Effector CD8-positive, alpha-beta T cell (primary cell): ENCODE results near the gene LASP1.

ENCODE experiments used
- DNase-seq: peaks from one replicate; lab custom pipeline; 2025; lab: John Stamatoyannopoulos, UW

Gene LASP1

DNA sequence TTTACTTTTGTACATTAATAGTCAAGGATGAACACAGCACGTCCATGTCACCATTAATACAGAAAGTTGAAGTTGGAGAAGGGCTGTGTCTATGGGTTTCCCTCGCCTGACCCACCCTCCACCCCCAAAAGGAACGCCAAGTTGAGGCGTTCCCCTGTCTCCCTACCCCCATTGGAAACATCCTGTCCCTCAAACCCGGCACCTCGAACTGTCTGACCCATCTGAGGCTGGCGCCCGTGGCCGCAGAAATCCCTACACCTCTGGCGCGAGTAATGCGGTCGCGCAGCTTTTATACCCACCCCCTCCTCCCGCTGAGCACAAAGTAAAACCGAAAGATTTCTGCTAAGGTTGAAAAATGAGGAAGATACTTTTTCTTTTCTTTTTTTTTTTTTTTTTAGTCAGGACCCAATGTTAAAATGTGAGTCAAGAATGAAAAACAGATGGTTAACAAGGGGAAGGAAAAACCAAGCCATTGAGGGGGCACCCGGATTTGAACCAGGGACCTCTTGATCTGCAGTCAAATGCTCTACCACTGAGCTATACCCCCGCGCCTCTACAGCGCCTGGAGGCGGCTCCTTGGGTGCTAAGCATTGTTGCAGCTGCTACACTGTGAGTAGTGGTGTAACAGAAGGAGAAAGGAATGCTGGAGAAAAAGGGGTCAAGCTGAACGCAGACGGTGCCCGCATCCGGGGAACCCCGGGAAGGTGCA is 887 bp upstream of the LASP1 start:
- DNase-seq = peak; percentile 75

DNA sequence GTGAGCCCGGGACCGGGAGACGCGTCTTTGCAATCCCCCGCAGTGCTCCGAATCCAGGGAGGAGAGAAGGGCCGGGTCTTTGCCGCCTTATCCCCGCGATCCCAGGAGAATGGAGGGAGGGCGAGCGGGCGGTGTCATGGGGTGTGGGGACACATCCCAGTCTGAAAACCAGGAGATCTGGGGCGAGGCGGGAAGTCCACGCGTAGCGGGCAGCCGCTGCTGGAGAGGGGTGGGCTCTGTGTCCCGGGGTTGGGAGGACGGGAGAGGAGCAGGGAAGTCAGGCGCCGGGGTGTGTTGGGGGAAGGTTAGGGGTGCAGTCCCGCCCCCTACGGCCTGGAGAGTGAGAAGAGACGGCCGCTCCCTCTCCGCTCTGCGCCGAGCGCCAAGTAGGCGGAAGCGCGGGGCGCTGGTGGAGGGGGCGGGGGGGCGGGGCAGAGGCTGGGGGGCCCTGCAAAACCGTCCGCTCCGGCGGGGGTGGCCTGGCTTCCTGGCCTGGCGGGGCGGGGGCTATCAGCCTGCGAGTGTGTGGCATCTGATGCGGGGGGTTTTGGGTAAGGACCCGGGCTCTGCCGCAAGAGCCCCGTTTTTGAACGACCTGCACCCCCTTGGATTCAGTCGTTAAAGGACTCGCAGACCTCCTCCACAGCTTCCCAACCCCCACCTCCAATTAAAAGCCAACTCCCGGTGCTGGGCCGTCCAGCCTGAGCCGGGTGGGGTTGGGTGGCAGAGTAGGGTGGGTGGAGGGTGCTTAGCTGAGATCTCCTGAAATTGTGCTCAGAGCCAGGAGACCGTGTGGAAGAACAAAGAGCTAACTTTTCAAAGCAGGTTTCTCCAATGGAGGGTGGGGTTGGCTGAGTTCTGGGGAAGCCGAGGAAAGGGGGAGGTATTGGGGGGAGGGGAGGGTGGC is 654 bp downstream of the LASP1 start:
- peak; percentile 54 for DNase-seq

GRCh38 chr17:38871247-38872015 is 1.6 kb downstream of the LASP1 start:
- peak; percentile 30 for DNase-seq

DNA sequence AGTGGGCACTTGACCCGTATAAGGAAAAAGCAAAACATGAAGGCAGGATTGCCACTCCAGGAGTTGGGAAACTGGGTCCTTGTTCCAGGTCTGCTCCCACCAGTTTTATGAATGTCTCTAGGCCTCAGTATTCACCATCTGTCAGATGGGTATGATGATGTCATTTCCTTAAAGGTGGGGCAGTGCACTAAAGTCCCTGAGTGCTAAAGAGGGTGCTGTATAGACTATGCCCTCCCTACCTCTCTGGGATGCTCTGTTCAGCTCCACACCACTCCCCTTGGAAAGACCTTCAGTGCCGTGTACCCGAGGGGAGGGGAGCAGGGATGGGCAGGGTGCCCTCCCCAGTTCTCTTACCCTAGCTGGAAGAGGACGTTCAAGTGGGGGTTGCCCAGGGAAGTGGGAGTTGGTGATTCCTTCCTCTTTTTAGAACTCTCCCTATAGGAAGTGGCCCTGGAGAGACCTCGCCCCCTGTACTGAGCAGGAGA is 2.2 kb downstream of the LASP1 start:
- DNase-seq = no peak

GRCh38 chr17:38872671-38873385 is 3.0 kb downstream of the LASP1 start:
- no peak for DNase-seq

- DNase-seq = no peak
Observed at GRCh38 chr17:38873640-38874380, 4.0 kb downstream of the LASP1 start.

DNA sequence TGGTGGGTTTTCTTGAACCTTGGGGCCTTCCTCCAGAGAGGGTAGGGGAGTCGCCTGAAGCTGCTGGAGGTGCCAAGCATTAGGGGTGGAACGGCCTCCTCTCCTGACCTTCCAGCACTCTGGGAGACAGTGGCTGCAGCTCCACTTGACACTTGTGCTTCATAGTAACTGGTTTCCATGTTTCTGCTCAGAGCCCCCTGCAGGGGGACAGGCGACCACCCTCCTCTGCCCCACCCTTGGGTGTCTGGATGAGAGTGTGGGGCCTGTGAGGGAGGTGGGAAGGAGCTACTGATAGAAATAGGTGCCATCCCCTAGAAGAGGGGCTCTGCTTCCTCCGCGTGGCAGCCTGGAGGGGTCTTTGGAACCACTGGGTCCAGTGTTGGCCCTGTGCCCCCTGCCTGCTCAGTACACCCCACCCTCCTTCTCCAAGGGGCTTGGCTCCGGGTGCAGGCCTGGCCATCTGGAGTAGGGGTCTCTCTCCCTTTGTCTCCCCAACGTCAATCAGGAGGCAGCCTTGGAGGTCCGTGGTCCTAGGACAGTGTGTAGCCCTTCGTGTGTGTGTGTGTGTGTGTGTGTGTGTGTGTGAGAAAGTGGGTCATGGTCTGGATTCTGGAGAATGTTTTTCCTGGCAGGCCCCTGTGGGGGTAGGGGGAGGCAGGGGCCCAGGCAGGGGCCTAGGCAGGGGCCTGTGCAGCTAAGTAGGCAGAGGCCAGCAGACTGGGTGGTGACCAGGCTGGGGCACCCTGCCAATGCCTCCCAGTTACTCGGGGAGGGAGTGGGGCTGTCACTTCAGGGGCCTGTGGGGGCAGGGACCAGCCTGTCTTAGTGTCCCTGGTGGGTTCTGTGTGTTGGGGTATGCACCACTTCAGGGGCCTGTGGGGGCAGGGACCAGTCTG is 4.9 kb downstream of the LASP1 start:
- DNase-seq = no peak

GRCh38 chr17:38875477-38876075 is 5.7 kb downstream of the LASP1 start:
- DNase-seq = no peak

DNA sequence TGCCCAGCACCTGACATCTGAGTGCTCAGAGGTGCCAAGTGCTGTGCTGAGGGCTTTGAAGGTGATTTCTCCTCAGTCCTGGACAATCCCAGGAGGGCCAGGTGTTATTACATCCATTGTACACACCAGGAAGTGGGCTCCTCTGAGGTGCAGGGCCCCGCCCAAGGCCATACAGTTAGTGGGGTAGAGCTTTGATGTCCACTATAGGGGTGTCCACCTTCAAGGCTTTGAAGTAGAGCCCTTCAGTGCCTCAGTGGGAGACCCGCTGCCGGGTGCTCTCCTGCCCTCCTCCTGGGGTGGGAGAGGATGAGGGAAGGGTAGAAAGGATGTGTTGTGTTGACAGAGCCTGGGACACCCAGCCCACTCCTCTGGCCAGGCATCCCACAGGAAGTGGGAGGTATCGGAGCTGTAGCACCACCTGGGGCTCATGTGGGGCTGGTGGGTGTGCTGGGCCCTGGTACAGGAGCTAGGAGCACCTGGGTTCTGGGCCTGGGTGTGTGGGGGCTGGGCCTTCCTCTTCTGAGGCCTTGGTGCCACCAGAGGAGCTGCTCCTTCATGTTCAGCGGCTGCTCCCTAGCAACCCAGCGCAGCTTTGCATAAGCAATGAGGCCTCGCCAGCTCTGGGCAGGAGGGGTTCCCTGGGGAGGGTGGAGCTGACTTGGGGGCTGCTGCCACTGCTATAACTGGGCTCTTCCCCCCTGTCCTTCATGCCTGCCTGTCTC is 7.4 kb downstream of the LASP1 start:
- peak; percentile 29 for DNase-seq

DNA sequence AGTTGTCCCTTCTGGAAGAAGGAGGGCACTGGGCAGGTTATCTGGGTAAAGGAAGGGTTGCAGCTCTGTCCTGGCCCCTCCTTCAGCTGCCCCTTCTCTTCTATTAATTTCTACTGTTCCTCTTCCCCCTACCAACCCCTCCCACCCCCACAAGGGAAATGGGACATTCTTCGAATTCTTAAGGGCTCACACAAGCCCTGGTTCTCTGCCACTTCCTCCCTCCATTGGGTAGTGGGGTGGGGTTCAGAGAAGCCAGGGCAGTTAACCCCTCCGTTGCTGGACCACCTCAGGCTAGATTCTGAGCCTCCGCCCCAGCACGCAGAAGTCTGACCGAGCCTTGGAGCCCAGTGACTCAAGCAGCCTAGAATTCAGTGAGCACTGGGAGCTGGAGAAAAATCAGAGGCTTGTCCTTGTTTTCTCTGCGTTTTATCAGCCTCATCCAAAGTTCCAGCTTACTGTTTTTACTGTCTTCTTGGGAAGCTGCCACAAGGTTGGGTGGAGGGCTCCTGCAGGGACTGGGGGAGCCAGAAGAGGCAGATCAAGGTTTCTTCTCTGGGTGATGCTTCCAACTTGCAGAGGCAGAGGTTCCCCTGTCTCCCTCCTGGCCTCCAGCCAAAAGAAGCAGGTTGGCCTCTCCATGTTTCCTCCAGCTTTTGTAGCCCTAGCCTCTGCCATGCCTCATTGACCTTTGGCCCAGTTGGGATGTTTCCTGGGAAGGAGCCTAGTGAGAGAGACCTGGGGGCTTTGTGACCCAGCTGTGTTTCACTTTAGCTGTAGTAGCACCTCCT is 10.2 kb downstream of the LASP1 start:
- DNase-seq = no peak

- peak; percentile 40 for DNase-seq
Observed at GRCh38 chr17:38881600-38882191, 11.8 kb downstream of the LASP1 start.

GRCh38 chr17:38882870-38883269 is 13.0 kb downstream of the LASP1 start:
- DNase-seq = no peak

DNA sequence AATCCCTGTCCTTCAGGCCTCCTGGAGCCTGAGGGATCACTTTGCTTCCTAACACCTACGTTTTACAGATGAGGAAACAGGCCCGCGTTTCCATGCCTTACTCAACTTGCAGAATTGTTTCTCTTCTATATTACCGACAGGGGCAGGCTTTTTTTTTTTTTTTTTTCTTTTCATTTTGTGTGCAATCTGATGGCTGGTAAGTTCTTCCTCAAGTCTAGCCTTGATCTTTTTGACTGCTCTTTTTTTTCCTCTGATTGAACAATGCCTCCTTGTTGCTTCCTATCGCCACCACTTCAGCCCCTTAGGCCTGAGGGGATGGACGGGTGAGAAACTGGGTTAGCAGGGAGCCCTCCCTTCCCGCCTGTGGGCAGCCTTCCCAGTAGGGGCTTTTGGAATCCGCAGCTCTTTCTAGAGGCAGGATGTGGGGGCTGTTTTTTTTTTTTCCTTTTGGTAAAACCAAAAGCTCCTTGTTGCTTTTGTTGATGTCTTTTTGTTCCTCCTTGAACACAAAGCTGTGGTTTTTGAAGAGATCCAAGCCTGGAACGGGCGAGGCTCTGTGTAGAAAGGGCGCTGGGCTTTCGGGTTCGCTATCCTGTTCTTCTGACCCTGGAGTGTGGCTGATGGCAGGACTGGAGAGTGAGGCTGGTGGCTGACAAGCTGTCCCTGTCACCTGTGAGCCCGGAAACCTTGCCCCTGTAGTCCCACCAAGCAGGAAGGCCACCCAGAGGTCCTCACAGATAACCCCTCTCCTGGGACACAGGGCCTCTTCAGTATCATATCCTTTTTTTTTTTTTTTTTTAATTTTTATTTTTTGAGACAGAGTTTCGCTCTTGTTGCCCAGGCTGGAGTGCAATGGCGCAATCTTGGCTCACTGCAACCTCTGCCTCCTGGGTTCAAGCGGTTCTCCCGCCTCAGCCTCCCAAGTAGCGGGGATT is 14.0 kb downstream of the LASP1 start:
- no peak for DNase-seq

GRCh38 chr17:38885044-38885727 is 15.3 kb downstream of the LASP1 start:
- DNase-seq = no peak

GRCh38 chr17:38885728-38886642 is 16.1 kb downstream of the LASP1 start:
- DNase-seq = no peak
